ENCODE data around the gene GALK1.

GALK1 gene

GRCh38 chr17:75764711-75765421, at the start of gene GALK1:
Gene GALK1, minus strand, starts transcription at chr17:75765192. Its CDS starts 56 bp downstream, at chr17:75765136.
- no peak; the same call in none of the 2 replicates for TF ChIP-seq CTCF (IDR thresholded peaks at IDR 0.05)

DNA sequence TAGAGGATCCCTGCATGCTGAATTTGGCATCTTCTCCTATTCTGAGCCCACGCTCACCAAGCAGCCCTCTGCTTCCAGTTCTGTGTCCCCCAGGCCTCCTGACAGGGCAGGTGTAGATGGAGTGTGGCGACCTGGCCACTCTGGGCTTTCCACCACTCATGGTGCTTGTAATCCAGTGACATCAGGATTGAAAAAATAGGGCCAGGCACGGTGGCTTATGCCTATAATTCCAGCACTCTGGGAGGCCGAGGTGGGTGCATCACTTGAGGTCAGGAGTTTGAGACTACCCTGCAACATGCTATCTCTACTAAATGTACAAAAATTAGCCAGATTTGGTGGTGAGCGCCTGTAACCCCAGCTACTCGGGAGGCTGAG, 49.0 kb upstream of the GALK1 start:
- TF ChIP-seq CTCF (IDR thresholded peaks at IDR 0.05), result no peak

GRCh38 chr17:75813081-75814020, 48.4 kb upstream of the GALK1 start:
- TF ChIP-seq CTCF (IDR thresholded peaks at IDR 0.05), result no peak

- no peak for TF ChIP-seq CTCF (IDR thresholded peaks at IDR 0.05)
Observed at GRCh38 chr17:75812096-75813013, 47.4 kb upstream of the GALK1 start.

DNA sequence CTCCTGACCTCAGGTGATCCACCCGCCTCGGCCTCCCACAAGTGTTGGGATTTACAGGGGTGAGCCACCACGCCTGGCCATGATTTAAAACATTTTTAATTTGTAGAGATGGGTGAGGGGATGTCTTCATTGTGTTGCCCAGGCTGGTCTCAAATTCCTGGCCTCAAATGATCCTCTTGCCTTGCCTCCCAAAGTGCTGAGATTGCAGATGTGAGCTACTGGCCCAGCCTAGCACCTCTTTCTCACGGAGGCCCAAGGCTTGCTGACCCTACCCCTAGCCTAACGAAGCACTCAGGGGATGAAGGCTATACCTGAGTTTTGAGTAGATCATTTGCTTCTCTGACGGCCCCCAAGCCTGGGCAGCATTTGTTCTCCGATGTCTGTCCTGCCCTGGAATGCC, 46.2 kb upstream of the GALK1 start:
- no peak for TF ChIP-seq CTCF (IDR thresholded peaks at IDR 0.05)

GRCh38 chr17:75810216-75810615, 45.2 kb upstream of the GALK1 start:
- no peak for TF ChIP-seq CTCF (IDR thresholded peaks at IDR 0.05)

GRCh38 chr17:75809631-75810111, 44.7 kb upstream of the GALK1 start:
- no peak for TF ChIP-seq CTCF (IDR thresholded peaks at IDR 0.05)

All from LNCAP (cell line).